ENCODE data around the gene LOXL1. TPM values are rescaled to one million over a fixed set of nuclear protein-coding genes. Genes with fewer than 3 reads are reported as not detected.
"Not testable (repeated sequence)": the region's sequence is repeated elsewhere in the genome, so short reads cannot be mapped to it uniquely, and the experiment has no call there.

The LOXL1 gene
- polyA plus RNA-seq, 3 donors from 2014 or later: 0.98 to 1.1 TPM; not detected in 1

GRCh38 chr15:73932381-73933191 is 6.3 kb downstream of the LOXL1 start:
- Mint-ChIP-seq H3K4me3 (no peak overlapping the region), H3K27me3 (ENCODE audit: low read depth in 3 of 3) (peaks cover 8 to 13% (median 9%) of the 10 kb centered on the region in 3 donors), H3K4me1 (peaks cover 6 to 8% of the 10 kb centered on the region in 2 donors), H3K9me3 (no peaks in the 10 kb centered on the region), H3K27ac (no peak overlapping the region), H3K36me3 (no peaks in the 10 kb centered on the region)
- no peak for DNase-seq

DNA sequence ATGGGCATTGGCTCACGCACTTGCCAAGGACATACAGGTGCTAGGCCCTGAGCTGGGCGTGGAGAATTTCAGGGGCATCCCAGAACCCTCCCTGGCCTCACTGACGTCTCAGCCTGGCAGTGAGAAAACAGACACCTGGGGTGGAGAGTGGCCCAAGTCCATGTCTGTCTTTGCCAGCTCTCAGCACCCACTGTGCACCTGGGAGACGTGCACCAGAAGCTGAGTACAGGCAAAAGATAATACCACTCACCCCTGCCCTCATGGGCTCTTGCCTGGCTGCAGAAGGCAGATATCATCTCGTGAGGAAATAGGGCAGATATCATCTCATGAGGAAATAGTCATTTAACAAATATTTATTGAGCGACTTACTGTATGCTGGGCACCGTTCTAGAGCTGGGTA is 8.0 kb downstream of the LOXL1 start:
- H3K9me3 Mint-ChIP-seq: no peaks in the 10 kb centered on the region
- DNase-seq: no peak
- no peaks in the 10 kb centered on the region for H3K36me3 Mint-ChIP-seq
- no peak overlapping the region for H3K4me3 Mint-ChIP-seq
- peaks cover under 1 to 4% (median 4%) of the 10 kb centered on the region in 3 donors for H3K27me3 Mint-ChIP-seq (ENCODE audit: low read depth in 3 of 3)
- H3K27ac Mint-ChIP-seq: no peak overlapping the region
- no peaks in the 10 kb centered on the region for H3K4me1 Mint-ChIP-seq

DNA sequence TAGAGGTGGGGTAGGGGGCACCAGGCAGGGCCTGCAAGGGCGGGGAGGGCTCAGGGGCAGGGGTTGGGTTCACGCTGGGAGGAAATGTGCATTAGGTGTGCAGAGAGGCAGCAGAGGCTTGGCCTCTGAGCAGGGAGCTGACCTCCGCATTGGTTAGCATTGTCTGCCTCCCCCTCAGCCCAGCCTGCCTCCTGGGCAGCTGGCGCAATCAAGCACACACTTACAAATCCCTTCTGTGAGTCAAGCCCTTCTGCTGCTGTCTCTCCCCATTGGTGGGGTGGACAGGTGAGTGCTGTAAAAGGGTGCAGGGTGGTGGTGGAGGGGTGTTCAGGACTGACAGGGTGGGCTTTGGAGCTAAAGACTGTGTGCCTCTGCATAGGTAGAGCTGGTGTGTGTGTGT is 9.3 kb downstream of the LOXL1 start:
- no peak for DNase-seq
- no peaks in the 10 kb centered on the region for H3K36me3 Mint-ChIP-seq
- no peaks in the 10 kb centered on the region for H3K4me1 Mint-ChIP-seq
- no peak overlapping the region for H3K4me3 Mint-ChIP-seq
- peaks cover 0 to 4% (median 1%) of the 10 kb centered on the region in 3 donors for H3K27me3 Mint-ChIP-seq (ENCODE audit: low read depth in 3 of 3)
- H3K27ac Mint-ChIP-seq: no peak overlapping the region
- no peaks in the 10 kb centered on the region for H3K9me3 Mint-ChIP-seq

- peaks cover 0 to 1% (median 1%) of the 10 kb centered on the region in 3 donors for H3K27me3 Mint-ChIP-seq (ENCODE audit: low read depth in 3 of 3)
- DNase-seq: no peak
- no peak overlapping the region for H3K4me3 Mint-ChIP-seq
- H3K27ac Mint-ChIP-seq: no peak overlapping the region
- no peaks in the 10 kb centered on the region for H3K36me3 Mint-ChIP-seq
- H3K9me3 Mint-ChIP-seq: no peaks in the 10 kb centered on the region
- H3K4me1 Mint-ChIP-seq: no peaks in the 10 kb centered on the region
Observed at GRCh38 chr15:73936181-73936580, 9.9 kb downstream of the LOXL1 start.

DNA sequence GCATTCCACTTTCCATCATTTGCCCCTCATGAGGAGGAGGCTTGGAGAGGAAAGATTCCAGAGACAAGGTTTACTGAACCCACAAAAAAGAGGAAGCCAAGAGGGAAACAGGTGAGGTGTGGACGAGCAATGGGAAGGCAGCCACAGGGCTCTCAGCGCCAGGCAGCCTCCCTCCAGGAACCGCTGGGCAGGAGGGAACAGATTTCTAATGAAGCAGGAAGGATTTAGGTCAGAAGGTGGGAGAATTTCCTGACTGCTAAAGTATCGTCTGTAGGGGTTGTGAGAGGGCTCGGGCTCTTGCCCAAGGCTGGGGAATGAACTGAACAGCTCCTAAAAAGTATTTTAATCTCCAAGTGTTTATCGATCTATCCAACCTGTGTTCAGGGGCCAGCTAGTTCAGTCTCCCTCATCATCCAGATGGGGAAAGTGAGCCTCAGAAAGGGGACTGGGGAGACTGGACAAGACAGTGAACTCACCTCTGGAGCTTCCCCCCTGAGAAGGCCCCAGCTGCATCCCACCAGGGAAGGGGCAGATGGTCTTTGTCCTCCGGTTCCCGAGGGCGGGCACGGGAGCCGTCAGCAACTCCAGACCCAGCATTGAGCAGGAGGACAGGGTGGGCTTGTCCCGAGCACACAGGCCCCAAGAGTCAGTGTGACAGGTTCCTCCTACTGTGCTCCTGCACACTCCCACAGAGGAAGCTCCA is 10.5 kb downstream of the LOXL1 start:
- Mint-ChIP-seq H3K27ac (no peak overlapping the region), H3K4me3 (no peak overlapping the region), H3K36me3 (no peaks in the 10 kb centered on the region), H3K4me1 (peaks cover 2 to 5% of the 10 kb centered on the region in 2 donors), H3K27me3 (ENCODE audit: low read depth in 3 of 3) (peaks cover 0 to 1% (median 1%) of the 10 kb centered on the region in 3 donors), H3K9me3 (no peaks in the 10 kb centered on the region)
- DNase-seq: no peak

DNA sequence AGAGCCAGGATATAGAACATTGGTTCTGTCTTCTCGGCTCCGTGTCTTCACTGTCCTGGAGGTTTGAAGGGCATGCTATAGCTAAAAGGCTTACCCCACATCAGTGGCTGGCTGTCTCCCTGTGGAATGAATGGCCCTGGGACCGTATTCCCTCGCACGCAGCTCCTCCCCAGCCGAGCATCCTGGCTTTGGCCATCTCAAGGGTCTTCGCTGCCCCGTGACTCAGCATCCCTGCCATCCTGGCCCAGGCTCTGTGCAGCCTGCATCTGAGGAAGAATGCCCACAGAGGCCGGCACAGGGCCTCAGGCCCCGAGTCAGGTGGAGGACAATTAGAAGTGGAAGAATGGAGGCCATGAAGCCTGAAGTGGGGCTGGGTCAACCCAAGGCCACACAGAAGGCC is 11.0 kb downstream of the LOXL1 start:
- Mint-ChIP-seq H3K4me1 (peaks cover 5 to 7% of the 10 kb centered on the region in 2 donors), H3K36me3 (no peaks in the 10 kb centered on the region), H3K27me3 (ENCODE audit: low read depth in 3 of 3) (peaks cover 0 to 1% (median 1%) of the 10 kb centered on the region in 3 donors), H3K27ac (no peak overlapping the region), H3K4me3 (no peak overlapping the region), H3K9me3 (no peaks in the 10 kb centered on the region)
- DNase-seq: no peak

GRCh38 chr15:73937726-73938125 is 11.5 kb downstream of the LOXL1 start:
- Mint-ChIP-seq H3K27me3 (ENCODE audit: low read depth in 3 of 3) (peaks cover 0 to 1% (median 1%) of the 10 kb centered on the region in 3 donors), H3K4me1 (peaks cover 5 to 10% of the 10 kb centered on the region in 2 donors), H3K4me3 (no peak overlapping the region), H3K36me3 (no peaks in the 10 kb centered on the region), H3K9me3 (no peaks in the 10 kb centered on the region), H3K27ac (no peak overlapping the region)
- DNase-seq: no peak

DNA sequence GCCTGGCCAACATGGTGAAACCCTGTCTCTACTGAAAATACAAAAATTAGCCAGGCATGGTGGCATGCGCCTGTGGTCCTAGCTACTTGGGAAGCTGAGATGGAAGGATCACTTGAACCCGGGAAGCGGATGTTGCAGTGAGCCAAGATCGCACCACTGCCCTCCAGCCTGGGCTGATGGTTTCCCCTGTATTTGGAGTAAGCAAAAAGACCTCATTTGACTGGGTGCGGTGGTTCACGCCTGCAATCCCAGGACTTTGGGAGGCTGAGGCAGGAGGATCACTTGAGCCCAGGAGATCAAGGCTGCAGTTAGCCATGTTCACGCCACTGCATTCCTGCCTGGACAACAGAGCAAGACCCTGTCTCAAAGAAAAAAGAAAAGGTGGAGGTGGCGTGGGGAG is 12.3 kb downstream of the LOXL1 start:
- H3K27ac Mint-ChIP-seq; DNase-seq; H3K9me3 Mint-ChIP-seq; H3K36me3 Mint-ChIP-seq; H3K4me3 Mint-ChIP-seq; H3K27me3 Mint-ChIP-seq (ENCODE audit: low read depth in 3 of 3); H3K4me1 Mint-ChIP-seq: not testable (repeated sequence)

GRCh38 chr15:73939138-73939537 is 12.9 kb downstream of the LOXL1 start:
- peaks cover 5 to 10% of the 10 kb centered on the region in 2 donors for H3K4me1 Mint-ChIP-seq
- no peak overlapping the region for H3K4me3 Mint-ChIP-seq
- H3K36me3 Mint-ChIP-seq: no peaks in the 10 kb centered on the region
- no peak overlapping the region for H3K27ac Mint-ChIP-seq
- no peak for DNase-seq
- no peaks in the 10 kb centered on the region for H3K9me3 Mint-ChIP-seq
- peaks cover 0 to 1% (median 1%) of the 10 kb centered on the region in 3 donors for H3K27me3 Mint-ChIP-seq (ENCODE audit: low read depth in 3 of 3)

- no peaks in the 10 kb centered on the region for H3K9me3 Mint-ChIP-seq
- no peak for DNase-seq
- peaks cover 5 to 10% of the 10 kb centered on the region in 2 donors for H3K4me1 Mint-ChIP-seq
- H3K27ac Mint-ChIP-seq: no peak overlapping the region
- H3K27me3 Mint-ChIP-seq (ENCODE audit: low read depth in 3 of 3): peaks cover 0 to 1% (median 0%) of the 10 kb centered on the region in 3 donors
- H3K36me3 Mint-ChIP-seq: no peaks in the 10 kb centered on the region
- no peak overlapping the region for H3K4me3 Mint-ChIP-seq
Observed at GRCh38 chr15:73940061-73940981, 14.1 kb downstream of the LOXL1 start.

DNA sequence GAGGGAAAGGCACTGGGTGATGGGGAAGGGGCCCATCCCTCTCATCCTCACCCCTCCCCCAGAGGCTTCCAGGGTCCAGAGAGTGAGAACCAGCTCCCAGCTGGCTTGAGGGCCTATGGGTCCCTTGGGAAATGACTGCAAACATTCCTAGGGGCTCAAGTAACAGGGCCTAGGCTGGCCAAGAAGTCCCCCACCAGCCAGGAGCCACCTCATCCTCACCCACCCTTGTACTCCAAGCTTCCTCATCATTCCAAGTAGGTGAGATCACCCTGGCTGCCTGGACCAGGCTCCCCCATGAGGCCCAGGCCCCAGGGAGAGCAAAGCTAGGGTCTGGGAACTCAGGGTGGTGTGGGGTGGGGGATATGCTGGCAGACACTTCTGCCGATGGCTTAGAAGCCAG is 14.8 kb downstream of the LOXL1 start:
- Mint-ChIP-seq H3K27ac (no peak overlapping the region), H3K4me3 (no peak overlapping the region), H3K4me1 (peaks cover 5 to 10% of the 10 kb centered on the region in 2 donors), H3K27me3 (ENCODE audit: low read depth in 3 of 3) (peaks cover 0 to 1% (median 0%) of the 10 kb centered on the region in 3 donors), H3K36me3 (no peaks in the 10 kb centered on the region), H3K9me3 (no peaks in the 10 kb centered on the region)
- no peak for DNase-seq

GRCh38 chr15:73941449-73941848 is 15.2 kb downstream of the LOXL1 start:
- peaks cover 0 to 1% (median 0%) of the 10 kb centered on the region in 3 donors for H3K27me3 Mint-ChIP-seq (ENCODE audit: low read depth in 3 of 3)
- H3K36me3 Mint-ChIP-seq: no peaks in the 10 kb centered on the region
- H3K4me1 Mint-ChIP-seq: peaks cover 5 to 10% of the 10 kb centered on the region in 2 donors
- H3K4me3 Mint-ChIP-seq: no peak overlapping the region
- no peaks in the 10 kb centered on the region for H3K9me3 Mint-ChIP-seq
- no peak for DNase-seq
- H3K27ac Mint-ChIP-seq: no peak overlapping the region

DNA sequence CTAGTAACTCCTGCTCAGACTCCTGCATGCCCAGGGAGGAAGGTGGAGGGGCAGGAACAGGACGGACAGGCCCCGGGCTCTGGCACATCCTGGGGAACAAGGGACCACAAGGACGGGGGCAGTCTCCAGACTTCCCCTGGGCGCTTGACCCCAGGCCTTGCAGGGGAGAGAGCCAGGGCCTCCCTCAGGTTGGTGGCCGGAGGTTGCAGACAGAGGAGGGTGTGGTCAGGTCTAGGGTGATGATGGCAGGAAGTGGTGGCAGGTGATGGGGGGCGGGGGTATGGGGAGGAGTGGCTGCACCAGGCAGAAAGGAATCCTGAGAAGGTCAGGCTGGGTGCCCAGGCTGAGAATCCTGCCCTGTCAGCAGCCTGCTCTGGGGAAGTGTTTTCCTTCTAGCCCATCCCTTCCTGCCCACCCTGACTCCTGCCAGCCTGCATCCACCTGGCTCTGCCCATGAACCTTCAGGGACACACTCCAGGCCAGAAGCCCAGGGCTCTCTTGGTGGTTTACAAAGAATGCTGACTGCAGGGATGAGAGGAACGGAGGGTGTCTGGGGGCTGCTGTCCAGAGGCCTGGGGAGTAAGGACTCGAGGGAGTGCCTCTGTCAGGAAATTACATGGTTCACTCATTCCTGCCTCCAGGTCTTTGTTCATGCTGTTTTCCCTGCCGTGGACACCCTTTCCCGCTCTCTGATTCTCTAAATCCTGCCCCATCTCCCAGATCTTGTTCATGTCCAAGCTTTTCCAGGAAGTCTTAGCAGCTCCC is 15.8 kb downstream of the LOXL1 start:
- H3K4me1 Mint-ChIP-seq: peaks cover 5 to 10% of the 10 kb centered on the region in 2 donors
- no peaks in the 10 kb centered on the region for H3K36me3 Mint-ChIP-seq
- H3K27me3 Mint-ChIP-seq (ENCODE audit: low read depth in 3 of 3): peaks cover 0 to 1% (median 0%) of the 10 kb centered on the region in 3 donors
- no peak for DNase-seq
- H3K4me3 Mint-ChIP-seq: no peak overlapping the region
- H3K27ac Mint-ChIP-seq: no peak overlapping the region
- H3K9me3 Mint-ChIP-seq: no peaks in the 10 kb centered on the region
